ENCODE data around the gene RNF19B.

The RNF19B gene

DNA sequence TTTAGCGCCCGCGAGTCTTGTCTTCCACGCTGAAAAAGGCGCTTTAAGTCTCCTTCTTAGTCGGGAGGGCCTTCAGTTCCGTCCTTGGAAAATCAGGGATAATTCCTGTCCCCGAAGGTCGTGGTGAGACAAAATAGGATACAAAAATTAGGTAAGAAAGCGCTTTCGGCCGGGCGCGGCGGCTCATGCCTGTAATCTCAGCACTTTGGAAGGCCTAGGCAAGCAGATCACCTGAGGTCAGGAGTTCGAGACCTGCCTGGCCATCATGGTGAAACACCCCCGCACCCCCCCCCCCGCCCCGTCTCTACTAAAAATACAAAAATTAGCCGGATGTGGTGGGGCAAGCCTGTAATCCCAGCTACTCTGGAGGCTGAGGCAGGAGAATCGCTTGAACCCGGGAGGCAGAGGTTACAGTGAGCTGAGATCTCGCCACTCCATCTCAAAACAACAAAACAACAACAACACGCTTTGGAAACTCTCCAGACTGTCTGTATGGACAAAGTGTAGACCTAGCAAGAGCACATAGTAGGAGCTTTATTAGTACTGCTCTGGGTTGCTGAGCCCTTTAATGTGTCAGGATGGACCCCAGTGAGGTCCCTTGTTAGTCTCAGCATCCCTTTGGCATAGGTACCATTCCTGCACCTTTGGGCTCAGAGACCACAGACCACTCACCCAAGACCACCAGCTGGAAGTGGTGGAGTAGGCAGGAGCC lies 62.6 kb downstream of the RNF19B start:
- no peak for DNase-seq (ENCODE audit: low spot score)

DNA sequence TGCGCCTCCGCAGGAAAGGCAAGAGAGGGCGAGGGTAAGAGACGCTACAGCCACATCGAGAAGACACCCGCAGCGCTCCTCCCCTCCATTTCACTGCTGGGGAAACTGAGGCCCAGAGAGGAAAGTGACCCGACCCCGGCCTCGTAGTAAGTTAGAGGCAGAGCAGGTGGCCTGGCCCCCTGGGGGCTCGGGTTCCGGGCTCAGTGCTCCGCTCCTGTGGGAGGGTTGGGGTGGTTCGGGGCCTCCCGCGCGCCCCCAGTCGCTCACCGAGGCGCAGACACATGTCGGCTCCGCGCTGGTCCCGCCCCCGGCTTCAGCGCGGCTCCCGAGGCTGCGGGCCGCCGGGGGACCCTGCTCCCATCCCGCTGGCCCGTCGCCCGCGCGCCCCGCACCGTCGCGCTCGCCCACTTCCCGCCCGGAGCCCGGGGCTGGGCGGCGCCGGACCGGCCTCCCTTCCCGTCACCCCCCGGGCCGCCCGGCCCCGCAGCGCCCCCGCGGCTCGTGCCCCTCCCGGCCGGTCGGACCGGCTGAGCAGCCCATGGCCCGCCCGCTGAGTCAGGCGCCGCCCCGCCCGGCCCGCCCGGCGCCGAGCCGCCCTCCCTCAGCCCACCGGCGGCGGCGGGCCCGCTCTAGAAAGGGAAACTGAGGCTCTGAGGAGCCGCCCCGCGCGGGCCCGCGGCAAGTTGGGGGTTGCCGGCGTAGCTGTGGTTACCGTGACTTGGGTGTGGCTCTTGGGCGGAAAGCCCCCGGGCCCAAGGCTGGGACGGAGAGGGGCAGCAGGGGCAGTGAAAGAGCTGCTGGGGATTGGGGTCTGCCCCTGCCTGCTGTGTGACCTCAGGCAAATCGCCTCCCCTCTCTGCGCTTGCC lies 63.4 kb downstream of the RNF19B start, which contains the start of gene TMEM54:
Gene TMEM54, minus strand, starts transcription at position 434 of the 867 bp plus-strand sequence. Its CDS starts 151 bp downstream, at position 283.
- DNase-seq (ENCODE audit: low spot score): peak; percentile 89

DNA sequence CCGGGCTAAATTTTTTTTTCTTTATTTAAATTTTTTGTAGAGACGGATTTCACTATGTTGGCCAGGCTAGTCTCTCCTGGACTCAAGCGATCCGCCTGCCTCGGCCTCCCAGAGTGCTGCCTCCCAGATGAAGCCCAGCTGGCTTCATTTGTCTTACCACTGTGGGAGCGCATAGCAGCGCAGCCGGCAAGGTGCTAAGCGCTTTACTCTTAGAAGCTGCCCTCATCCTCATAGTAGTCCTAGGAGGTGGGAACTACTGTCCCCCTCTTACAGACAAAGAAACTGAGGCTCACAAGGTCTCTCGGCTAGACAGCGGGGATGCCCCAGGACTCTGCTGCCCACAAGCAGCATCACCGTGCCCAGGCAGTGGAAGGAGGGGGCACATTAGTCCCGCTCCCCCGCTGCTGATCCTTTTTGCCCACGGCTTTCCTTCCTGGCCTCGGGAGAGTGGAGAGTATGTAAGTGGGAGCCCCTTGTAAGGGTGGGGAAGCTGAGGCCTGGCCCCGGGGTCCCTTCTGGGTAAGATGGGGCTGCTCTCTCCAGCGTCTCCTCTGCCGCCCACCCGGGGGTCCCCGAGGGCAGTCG lies 64.1 kb downstream of the RNF19B start:
- no peak for DNase-seq (ENCODE audit: low spot score)

DNA sequence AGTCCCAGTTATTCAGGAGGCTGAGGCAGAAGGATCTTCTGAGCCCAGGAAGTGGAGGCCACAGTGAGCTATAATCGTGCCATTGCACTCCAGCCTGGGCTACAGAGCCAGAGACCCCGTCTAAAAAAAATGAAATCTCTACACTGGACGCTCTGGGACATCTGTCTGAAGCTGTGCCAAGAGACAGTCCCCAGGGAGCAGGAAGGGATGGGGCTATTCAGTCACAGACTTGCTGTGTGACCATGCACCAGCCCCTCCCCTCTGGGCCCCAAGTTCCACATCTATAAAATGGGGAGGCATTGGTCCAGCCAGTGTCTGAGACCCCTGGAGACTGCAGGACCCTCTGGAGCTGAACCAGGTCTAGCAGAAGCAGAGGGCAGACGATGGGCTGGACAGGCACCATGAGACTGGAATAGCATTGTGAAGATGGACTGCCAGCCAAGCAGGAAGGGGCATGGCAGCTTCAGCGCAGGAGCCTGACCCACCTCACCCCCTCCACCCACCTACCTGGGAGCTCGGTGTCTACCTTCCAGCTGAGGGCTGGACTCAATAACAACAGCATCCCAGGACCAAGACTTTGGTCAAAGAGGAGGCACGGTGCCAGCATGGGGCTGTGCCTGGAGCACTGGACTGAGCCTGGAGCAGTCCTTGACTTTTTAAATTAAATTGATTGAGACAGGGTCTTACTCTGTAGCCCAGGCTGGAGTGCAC lies 64.9 kb downstream of the RNF19B start:
- no peak for DNase-seq (ENCODE audit: low spot score)

DNA sequence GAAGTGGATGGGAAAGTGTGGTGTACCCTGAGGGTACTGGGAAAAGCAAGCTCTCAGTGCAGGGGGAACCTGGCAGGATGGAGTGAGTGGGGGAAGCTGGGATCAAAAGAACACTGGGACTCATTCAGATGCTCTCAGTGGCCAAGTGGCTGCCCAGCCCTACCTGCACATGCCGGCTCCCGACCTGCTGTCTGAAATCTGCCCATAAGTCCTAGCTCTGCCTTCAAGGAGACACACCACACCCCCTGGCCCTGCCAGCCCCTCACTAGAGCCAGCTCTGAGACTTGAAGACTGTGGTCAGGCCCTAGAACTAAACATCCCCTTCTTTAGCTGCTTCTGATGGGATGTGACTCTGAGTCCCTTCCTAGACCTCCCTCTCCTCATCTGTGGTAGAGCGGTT lies 65.7 kb downstream of the RNF19B start:
- DNase-seq (ENCODE audit: low spot score): no peak

DNA sequence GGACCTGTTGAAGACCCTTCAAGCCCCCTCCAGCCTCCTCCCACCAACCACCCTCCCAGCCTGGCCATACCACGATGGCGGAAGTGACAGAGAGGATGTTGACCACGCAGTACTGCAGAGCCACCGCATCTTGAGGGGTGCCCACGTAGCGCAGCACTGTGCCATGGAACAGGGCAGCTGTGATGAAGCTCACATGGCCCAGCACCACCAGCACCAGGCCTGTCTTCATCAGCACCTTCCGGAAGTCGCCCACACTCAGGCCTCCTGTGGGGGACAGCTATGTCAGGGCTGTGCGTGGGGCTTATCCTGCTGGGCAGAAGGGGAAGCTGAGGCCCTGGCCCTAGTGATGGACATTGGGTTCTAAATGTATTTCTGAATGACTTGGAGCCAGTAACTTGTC lies 66.6 kb downstream of the RNF19B start:
- DNase-seq (ENCODE audit: low spot score): no peak

DNA sequence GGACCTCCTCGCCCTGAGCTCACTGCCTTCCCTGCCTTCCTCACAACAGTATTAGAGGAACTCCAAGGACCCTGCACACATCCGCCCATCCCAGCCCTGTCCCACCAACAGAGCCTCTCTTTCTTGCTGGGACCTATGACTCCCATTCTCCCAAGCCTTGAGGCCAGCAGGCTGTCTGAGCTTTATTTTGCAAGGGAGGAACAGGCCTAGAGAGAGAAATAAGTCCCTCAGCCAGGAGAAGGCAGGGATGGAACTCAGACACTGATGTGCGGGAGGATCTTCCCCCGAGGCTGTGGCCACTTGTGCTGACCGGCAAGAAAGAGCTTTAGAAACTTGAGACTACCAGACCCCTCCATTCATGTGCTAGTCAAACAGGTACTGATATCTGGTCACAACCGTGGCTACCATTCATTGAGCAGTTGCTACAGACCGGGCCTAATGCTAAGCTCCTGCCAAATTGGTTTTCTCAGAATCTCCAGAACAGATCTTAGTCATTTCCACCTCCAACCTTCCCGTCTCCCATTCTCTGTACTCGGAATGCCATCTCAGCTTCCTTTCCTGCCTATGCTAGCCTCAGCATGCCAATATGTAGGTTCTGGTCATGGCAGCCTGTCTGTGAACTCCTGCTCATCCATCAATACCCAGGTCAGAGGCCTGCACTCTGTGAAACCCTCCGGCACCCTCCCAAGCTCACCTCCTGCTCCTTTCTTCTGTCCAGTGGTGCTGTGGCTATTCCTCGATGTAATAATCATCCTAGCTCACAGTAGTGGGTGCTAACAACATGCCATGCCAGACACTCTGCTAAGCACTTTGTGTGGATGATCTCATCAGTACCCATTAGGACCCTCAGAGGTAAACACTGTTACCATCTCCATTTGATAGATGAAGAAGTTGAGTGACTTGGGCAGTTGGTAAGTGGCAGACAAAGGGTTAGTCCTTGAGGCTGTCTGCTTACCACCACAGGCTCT lies 67.2 kb downstream of the RNF19B start:
- no peak for DNase-seq (ENCODE audit: low spot score)

DNA sequence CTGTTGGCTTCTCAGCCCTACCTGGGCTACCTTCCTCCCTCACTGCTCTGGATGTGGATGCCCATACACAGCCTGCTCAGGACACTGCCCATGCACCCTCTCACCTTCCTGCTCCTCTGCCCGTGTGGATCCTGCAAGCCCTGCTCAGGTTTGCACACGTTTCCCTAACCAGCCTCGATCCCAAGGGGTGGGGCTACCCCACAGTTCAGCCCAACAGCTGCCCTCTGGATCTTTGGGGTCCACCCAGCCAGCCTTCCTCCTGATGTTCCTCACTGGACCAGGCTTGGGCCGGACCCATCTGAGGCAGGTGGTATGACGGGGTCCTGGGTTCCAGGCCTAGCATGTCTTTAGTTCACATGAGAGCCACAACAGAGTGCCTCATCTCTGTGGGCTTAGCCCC lies 68.2 kb downstream of the RNF19B start:
- no peak for DNase-seq (ENCODE audit: low spot score)

DNA sequence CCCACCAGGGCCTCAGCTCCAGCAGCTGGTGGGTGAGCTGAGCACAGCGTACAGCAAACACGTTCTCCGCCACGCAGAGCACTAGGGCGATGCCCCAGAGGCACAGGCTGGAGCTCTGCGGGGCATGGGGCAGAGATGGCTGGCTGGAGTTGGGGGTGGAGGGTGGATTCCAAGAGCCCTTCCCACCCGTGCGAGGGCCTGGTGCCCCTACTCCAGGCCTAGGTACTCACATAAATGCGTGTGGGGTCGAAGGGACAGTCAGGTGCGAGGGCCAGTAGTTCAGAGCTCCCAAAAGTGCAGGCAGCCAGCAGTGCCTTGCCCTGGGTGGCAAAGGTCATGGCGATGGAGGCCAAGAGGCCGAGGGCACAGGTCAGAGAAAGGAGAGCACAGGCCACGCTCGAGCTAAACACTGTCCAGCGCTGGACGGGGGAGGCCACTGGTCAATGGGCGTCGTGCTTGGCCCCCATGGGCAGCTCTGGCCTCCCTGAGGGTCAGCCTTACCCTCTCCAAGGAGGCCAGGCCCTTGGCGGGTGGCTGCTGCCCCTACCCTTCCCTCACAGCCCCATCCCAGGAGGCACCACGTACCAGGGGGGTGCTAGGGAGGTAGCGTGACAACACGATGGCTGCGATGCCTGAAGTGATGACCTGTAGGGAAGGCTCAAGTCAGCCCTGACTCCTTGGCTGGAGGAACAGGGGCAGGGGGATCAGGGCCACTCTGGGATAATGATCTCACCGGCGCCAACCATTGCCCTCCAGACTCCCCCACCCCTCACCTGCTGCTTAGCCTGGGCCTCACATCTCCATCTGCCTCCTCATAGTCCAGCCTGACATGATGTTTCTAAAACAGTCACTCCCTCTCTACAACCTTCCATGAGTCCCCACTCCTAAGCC lies 69.0 kb downstream of the RNF19B start:
- no peak for DNase-seq (ENCODE audit: low spot score)

DNA sequence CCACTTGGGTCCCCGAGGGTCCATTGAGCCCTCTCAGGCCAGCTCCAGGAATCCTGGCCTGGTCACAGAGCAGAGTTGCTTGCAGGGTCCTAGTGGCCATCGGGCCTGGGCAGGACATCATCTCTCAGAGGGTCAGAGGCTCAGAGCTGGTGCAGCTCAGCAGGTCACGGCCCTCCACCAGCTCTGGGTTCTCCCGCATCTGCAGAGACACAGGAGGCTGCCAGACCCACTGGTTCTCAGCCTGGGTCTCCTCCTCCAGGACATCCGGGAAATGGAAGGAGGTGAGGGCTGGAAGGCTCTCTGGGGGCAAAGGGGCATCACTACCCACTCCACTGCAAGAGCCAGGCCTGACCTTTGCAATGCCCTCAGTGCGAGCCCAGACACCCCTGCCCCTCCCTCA lies 69.9 kb downstream of the RNF19B start:
- no peak for DNase-seq (ENCODE audit: low spot score)

DNA sequence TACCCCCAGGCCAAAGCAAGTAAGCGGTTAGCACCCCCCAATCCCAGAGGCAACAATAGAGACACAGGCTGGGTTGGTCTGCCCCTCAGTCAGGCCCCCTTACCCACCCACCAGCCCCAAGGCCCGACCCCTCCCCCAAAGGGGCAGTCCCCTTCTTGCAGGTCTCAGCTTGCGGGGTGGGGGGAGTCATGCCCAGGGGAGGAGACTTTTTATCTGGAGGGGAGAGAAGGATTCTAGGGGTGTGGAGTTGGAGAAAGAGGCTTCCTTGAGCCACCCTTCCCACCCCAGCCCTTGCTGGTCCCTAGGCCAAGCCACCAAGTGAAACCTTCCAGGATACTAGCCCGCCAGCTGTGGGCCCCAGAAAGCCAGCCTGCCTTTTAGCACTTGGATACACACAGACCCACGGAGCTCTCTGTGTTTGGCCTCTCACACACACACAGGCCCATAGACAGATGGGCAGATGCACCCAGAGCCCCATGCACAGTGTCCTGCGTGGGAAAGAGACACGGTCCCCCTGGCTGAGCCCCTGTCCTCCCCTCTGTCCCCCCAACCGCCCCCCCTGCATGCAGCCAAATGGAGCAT lies 70.5 kb downstream of the RNF19B start:
- no peak for DNase-seq (ENCODE audit: low spot score)

DNA sequence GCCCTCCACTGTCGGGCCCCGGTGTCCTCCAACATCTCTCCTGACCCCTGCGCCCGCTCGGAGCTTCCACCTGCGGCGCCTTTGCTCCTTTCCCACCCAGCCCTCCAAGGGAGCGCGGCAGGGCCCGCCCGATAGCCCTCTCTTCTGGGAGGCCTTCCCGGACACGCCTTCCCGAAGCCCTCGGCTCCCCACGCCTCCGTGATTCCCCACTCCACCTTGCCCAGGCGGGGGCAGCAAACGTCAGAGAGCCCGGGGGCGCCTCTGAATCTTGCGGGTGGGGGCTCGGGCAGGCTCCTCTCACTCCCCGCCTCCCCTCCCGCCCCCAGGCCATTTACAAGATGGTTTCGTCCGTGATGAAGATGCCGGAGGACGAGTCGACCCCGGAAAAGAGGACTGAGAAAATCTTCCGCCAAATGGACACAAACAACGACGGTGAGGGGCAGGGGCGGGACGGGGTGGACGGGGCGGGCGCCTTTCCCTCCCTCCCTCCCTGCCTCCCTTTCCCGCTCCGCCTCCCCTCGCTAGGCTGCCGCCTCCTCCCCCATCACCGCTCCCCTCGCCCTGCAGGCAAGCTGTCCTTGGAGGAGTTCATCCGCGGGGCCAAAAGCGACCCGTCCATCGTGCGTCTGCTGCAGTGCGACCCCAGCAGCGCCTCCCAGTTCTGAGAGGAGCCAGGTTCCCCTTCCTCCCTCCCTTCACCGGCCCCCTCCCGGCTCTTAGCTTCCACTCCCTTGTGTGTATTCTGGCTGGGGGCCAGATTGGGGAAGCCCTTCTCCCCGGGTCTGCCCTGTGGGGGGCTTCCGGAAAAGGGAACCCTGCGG lies 71.2 kb downstream of the RNF19B start:
- DNase-seq (ENCODE audit: low spot score): peak; percentile 66

DNA sequence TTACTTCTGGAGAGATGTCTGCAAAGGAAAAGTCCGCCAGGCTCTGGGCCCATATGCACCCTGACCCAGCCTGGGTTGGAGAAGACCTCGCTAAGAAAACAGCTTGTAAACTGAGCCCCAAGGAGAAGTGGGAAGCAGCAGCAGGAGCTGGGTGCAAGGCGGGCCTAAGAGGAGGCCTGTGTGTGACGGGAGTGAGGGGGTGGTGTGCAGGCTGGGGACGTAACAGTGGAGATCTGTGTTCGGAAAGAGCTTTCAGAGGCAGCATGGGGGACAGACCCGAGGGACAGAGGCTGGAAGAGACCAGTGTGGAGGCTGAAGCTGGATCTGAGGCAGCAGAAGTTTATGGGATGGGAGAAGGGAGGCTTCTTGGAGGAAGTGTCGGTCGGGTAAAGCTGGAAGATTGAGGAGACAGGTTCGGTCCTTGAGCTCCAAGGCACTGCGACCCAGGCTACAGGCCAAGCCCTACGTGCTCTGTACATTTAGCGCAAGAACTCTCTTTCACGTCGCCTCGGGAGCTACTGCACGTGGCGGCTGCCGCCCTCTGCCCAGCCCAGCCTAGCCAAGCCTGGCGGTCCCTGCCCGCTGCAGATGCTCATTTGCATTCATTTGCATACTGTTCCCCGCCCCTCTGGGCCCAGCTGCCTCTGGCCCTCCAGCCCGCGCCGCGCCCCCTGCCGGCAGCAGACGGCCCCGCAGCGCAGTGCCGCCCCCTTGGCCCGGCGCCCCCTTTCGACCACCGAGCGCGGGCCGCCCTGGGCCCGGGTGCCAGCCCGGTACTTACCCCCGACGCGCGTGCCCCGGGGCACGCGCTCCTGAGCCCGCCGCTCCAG lies 72.0 kb downstream of the RNF19B start:
- peak; percentile 79 for DNase-seq (ENCODE audit: low spot score)

DNA sequence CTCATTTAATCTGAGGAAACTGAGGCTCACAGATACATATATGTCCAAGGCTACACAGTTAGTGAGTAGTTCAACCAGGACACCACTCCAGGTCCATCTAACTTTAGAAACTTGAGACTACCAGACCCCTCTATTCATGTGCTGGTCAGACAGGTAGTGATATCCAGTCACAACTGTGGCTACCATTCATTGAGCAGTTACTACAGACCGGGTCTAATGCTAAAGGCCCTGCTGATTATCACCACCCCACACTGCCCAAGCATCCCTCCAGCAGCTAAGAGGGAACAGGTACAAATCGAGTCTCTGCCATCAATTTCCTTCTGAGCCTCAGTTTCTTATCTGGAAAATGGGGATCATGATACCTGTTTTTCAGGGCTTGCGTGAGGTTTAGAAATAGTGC lies 73.0 kb downstream of the RNF19B start:
- DNase-seq (ENCODE audit: low spot score): no peak

DNA sequence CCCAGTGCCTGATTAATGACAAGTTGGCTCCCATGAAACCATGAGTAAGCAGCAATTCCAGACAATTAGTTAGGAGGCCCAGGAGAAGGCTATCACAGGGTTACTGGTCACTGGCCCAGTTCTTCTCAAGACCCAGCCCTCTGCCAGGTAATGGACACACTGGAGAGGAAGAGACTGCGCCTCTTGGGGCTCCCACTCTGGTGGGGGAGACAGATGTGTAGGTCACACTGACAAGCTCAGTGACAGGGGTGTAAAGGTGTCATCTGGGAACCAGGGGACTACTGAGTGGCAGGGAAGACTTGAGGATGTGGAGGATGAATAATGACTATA lies 73.4 kb downstream of the RNF19B start:
- DNase-seq (ENCODE audit: low spot score): no peak

DNA sequence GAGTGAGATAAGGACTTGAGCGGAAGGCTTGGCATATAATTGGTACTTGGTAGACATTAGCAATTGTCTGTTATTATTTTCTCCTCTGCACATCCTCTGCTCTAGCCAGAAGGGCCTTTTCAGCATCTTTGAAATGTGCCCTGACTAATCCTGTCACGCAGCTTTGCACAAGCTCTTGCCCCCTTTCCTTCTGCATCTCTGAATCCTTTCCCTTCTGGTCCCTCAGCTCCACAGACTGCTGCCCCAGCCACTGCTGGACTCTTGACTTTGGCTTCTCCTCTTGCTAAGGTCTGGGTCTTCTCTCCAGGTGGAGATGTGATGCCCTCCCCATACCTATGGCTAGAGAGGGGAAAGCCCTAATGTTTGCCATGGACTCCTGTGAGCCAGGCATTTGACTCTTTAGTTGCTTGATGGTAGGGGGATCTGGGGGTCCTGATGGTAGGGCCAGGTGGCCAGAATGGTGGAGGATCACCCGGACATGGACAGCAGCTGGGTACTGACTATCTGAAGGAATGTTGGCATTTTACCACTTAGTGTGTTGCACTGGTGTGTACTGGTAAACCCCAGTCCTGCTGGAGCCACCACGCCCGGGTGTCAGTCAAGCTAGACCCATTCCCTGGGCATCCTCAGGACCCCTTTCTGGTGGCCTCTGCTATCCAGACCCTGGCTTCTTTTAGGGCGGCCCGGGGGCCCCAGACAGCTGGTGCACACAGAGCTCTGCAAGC lies 73.9 kb downstream of the RNF19B start:
- DNase-seq (ENCODE audit: low spot score): no peak

DNA sequence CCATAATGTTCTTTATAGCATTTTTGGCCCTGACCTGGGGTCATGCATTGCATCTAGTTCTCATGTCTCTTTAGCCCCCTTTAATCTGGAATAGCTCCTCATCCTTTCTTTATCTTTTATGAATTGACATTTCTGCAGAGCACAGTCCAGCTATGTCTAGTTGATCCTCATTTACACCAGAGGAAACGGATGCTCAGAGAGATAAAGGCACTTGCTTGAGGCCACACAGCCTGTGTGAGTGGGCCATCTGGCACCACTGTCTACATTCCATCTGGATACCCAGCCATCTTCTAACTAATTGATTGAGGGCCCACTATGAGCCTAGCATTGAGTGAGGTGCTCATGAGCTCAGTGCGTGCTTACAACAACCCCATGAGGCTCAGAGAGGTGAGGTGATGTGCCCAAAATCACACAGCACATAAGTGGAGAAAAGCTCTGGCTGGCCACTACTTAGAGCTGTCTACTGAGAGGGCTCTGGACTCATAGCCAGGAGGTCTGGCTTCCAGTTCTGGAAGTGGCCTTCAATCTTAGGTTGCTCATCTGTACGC lies 74.8 kb downstream of the RNF19B start:
- DNase-seq (ENCODE audit: low spot score): no peak
